IPS DF 6.9 (cell line): ENCODE data around the gene PREP.
"Not testable (repeated sequence)": the region's sequence is repeated elsewhere in the genome, so short reads cannot be mapped to it uniquely, and the experiment has no call there.

Experiments
- DNase-seq: peaks from one replicate; pipeline ENCODE4 v3.0.0-alpha.2; 2013; ENCODE audit warnings: low read depth, low spot score
- H3K27ac ChIP-seq: one replicate; pipeline ENCODE4 v1.5.1; 2013; ENCODE audit warnings: low read length, control low read depth
- H3K27me3 ChIP-seq: 2 replicates; pipeline ENCODE4 v1.6.1; 2013; ENCODE audit warnings: mild to moderate bottlenecking, low read length; ENCODE audit not compliant: control insufficient read depth, insufficient read depth
- H3K36me3 ChIP-seq: 2 replicates; pipeline ENCODE4 v1.6.1; 2013; ENCODE audit warnings: low read length; ENCODE audit not compliant: control insufficient read depth, insufficient read depth
- H3K4me1 ChIP-seq: 2 replicates; pipeline ENCODE4 v1.6.1; 2013; ENCODE audit warnings: low read length; ENCODE audit not compliant: control insufficient read depth, insufficient read depth
- H3K4me3 ChIP-seq: 2 replicates; pipeline ENCODE4 v1.5.1; 2013; ENCODE audit warnings: mild to moderate bottlenecking, low read length
- H3K9me3 ChIP-seq: 2 replicates; pipeline ENCODE4 v1.6.1; 2013; ENCODE audit warnings: low read length, inconsistent platforms; ENCODE audit not compliant: control insufficient read depth, insufficient read depth
- WGBS: extraction: QIAGEN DNeasy Blood & Tissue Kit; methylation state at CpG from one replicate; pipeline ENCODE4 v1.1.7; 2013; ENCODE audit warnings: mixed read lengths, missing lambda C conversion rate; ENCODE audit not compliant: insufficient read length, insufficient coverage; 5-methylcytosine and 5-hydroxymethylcytosine counted together

Gene PREP

GRCh38 chr6:105256619-105257018 is 146.3 kb downstream of the PREP start:
- Histone ChIP-seq H3K36me3 (no peaks in the 10 kb centered on the region), H3K9me3 (no peaks in the 10 kb centered on the region), H3K4me3 (no peak overlapping the region), H3K27me3 (no peaks in the 10 kb centered on the region), H3K27ac (no peak overlapping the region), H3K4me1 (peaks cover 4% of the 10 kb centered on the region; the same call in 1 of the 2 replicates)
- DNase-seq = no peak

- WGBS = no CpG with 5 or more reads among the region's 6 CpGs
- no peak overlapping the region for H3K27ac ChIP-seq
- H3K9me3 ChIP-seq = no peaks in the 10 kb centered on the region
- no peak overlapping the region for H3K4me3 ChIP-seq
- no peaks in the 10 kb centered on the region for H3K36me3 ChIP-seq
- H3K4me1 ChIP-seq = no peaks in the 10 kb centered on the region; the same call in 1 of the 2 replicates
- no peaks in the 10 kb centered on the region for H3K27me3 ChIP-seq
- no peak for DNase-seq
These were observed 149.1 kb downstream of the PREP start for GRCh38 chr6:105253787-105254186.

GRCh38 chr6:105251689-105252088 is 151.2 kb downstream of the PREP start:
- Histone ChIP-seq H3K4me1 (no peaks in the 10 kb centered on the region; the same call in 1 of the 2 replicates), H3K27ac (no peak overlapping the region), H3K4me3 (no peak overlapping the region), H3K36me3 (no peaks in the 10 kb centered on the region), H3K27me3 (no peaks in the 10 kb centered on the region), H3K9me3 (no peaks in the 10 kb centered on the region)
- no peak for DNase-seq
- WGBS = no CpG with 5 or more reads among the region's 2 CpGs

GRCh38 chr6:105250533-105250932 is 152.3 kb downstream of the PREP start:
- no peak for DNase-seq
- no peaks in the 10 kb centered on the region for H3K36me3 ChIP-seq
- no peak overlapping the region for H3K4me3 ChIP-seq
- no peaks in the 10 kb centered on the region for H3K4me1 ChIP-seq
- no peaks in the 10 kb centered on the region for H3K9me3 ChIP-seq
- no peaks in the 10 kb centered on the region for H3K27me3 ChIP-seq
- no CpG with 5 or more reads among the region's 2 CpGs for WGBS
- no peak overlapping the region for H3K27ac ChIP-seq

- no peaks in the 10 kb centered on the region for H3K4me1 ChIP-seq
- WGBS = no CpG with 5 or more reads among the region's 2 CpGs
These were observed 159.4 kb downstream of the PREP start for GRCh38 chr6:105243487-105243886.

GRCh38 chr6:105235155-105235554 is 167.7 kb downstream of the PREP start:
- Histone ChIP-seq H3K9me3 (no peaks in the 10 kb centered on the region), H3K4me1 (no peaks in the 10 kb centered on the region), H3K36me3 (no peaks in the 10 kb centered on the region), H3K27ac (no peak overlapping the region), H3K27me3 (no peaks in the 10 kb centered on the region), H3K4me3 (no peak overlapping the region)
- no peak for DNase-seq
- WGBS = no CpG with 5 or more reads among the region's 5 CpGs

More at GRCh38 chr6:105243487-105243886, 159.4 kb downstream of the PREP start:
- DNase-seq = no peak
- Histone ChIP-seq H3K9me3 (no peaks in the 10 kb centered on the region; the same call in 1 of the 2 replicates), H3K27me3 (no peaks in the 10 kb centered on the region), H3K27ac (no peak overlapping the region), H3K4me3 (no peak overlapping the region), H3K36me3 (no peaks in the 10 kb centered on the region)

GRCh38 chr6:105231771-105232170 is 171.1 kb downstream of the PREP start:
- no CpG with 5 or more reads among the region's 4 CpGs for WGBS
- H3K4me3 ChIP-seq, H3K4me1 ChIP-seq, H3K9me3 ChIP-seq, H3K36me3 ChIP-seq, H3K27ac ChIP-seq, H3K27me3 ChIP-seq, DNase-seq: not testable (repeated sequence)
